GM12875 (cell line): ENCODE measurements around the gene SUSD6.

ENCODE experiments used
- H3K4me3 ChIP-seq: one replicate; pipeline ENCODE4 v1.5.1; 2011; ENCODE audit warnings: low read depth, low read length, control low read depth
- CTCF ChIP-seq: IDR thresholded peaks from 2 replicates; pipeline ENCODE4 v1.5.1; 2011; ENCODE audit warnings: low read depth, mild to moderate bottlenecking, control low read depth, inconsistent platforms, low read length, moderate library complexity, borderline replicate concordance; ENCODE audit not compliant: insufficient read depth

Gene SUSD6

GRCh38 chr14:69620981-69621380, 9.6 kb downstream of the SUSD6 start:
- no peak for TF ChIP-seq CTCF
- H3K4me3 ChIP-seq = no peak overlapping the region

DNA sequence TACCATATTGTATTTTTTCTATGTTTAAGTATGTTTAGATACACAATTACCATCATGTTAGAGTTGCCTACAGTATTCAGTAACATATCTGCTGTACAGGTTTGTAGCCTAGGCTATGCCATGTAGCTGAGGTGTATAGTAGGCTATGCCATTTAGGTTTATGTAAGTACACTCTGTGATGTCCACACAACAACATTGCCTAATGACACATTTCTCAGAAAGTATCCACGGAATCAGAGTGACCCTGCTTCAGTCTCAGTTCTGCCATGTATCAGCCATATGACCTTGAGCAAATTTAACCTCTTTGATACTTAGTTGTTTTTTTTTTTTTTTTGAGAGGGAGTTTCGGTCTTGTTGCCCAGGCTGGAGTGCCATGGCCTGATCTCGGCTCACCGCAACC, 12.7 kb downstream of the SUSD6 start:
- no peak for TF ChIP-seq CTCF
- H3K4me3 ChIP-seq = no peak overlapping the region

DNA sequence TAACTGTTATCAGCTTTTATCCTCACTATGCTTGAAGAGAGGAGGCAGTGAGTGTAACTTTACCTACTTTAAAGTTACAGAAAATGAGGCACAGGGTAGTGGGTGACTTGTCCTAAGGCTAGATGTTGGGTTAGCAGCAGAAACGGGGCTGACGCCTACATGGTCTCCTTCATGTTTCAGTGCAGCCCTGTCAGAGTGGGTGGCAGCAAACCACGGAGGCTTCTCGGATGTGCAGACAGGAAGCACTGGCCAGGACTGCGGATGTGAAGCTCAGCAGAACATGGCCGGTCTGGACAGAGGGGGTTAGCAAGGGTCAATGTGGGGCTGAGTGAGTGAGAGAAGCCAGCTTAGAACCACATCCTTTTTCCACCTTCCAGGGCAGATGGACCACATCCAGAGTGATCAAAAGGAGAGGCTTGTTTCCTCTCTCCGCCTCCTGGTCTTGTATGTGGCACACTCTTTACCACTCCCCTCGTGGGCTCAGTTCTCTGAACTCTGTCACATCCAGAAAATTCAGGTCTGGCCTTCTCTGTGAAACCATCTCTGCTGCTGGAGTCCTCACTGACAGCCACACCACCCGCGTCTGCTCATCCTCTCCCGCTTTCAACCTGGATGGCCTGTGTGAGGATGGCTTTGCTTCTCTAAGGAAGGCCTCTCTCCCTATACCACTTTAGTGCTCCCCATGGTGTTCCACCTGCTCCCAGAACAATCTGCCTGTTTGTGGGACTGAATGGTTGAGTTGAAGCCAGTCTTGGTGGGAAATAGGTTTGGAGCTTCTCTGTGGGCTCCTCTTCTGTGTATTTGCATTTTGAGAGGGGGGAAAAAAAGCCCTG, 14.1 kb downstream of the SUSD6 start:
- peak overlapping the region; percentile 10 for H3K4me3 ChIP-seq
- no peak for TF ChIP-seq CTCF

DNA sequence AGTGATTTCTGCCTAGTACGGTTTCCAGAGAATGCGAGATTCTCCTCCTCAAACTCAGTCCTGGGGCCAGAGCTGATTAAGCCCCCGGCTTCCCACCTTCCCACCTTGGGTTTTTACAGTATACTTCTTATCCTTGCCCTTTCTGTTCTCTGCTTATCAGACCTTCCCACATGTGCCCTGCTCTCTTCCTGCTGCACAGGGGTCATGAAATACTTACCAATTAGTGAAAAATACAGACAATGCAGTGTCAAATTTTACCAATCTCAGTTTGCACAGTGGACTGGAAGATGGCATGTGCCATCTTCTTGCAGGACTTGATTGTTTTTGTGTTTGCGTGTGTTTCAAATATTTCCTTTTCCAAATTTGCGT, 14.7 kb downstream of the SUSD6 start:
- TF ChIP-seq CTCF = no peak
- no peak overlapping the region for H3K4me3 ChIP-seq

DNA sequence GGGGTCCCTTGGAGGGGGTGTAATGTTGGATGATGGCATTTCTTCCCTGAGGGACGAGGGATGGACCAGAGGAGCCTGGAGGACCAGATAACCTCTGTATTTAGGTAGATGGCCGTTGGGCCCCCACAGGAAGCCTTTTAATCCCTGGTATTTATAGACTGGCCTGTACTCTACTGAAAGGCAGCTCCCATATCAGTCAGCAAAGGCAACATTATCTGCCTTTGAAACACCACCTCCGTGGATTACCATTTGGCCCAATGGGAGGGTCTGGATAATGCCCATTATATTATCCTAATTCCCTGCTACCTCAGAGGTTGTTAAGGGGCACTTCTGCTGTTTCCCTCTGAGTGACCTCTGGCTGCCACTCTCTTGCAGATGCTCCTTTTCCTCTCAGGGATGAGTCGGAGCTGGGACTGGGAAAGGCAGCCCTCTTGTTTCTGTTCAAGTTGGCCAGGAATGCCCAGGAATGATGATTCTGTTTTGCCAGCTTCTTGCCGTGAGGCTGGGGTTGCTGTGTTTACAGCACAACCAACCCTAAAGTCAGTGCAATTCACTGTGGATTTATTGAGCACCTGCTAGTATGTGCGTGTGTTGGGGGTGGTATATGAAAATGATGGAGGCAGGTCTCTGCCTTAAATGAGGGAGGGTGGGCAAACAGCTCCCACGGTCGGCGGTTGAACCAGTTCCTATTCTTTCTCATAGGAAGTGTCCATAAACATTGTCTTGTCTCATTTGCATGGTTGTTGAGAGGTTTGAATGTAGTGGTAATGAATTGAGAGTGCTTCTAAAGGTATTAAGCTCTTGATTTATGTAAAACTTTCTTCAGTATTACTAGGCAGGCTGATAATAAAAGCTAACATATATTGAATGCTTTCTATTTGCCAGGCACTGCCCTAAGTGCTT, 18.1 kb downstream of the SUSD6 start:
- H3K4me3 ChIP-seq = peak overlapping the region; percentile 21
- no peak for TF ChIP-seq CTCF

DNA sequence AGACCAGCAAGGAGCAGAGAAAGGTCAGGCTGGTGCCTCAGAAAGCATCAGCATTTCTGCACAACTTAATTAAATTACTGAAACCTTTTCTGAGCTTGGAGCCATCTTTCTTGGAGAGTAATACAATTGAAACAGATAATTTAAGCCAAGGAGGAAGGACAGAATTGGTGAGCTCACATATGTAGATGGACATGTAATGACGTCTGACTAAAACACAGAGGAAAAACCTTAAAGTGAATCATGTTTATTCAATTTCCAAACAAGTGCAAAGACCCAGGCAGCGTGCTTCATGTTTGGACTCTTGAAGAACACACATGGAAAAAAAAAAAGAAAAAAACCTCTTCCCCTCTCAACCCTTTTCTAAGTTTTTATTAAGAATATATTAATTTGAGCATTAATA, 19.0 kb downstream of the SUSD6 start:
- no peak for TF ChIP-seq CTCF
- H3K4me3 ChIP-seq = no peak overlapping the region
